A549 (cell line): ENCODE results near the gene OR52D1. TPM values are rescaled to one million over a fixed set of nuclear protein-coding genes. Genes with fewer than 3 reads are reported as not detected.

Experiments
- ATAC-seq, 2 experiments: fragments of 200-7000 bp in 1 of 2; fragments of >200 bp in 1 of 2; cut with Nextera tagmentation in 1 of 2; cut with Tn5 transposase in 1 of 2; 3 replicates each; pipeline versions ENCODE4 v1.8.0 to v1.9.1; 2018 to 2020; ENCODE audit warnings: mild to moderate bottlenecking in 1 of 2, moderate library complexity in 1 of 2
- CTCF ChIA-PET: fragments of 300-600 bp; sonication (Branson Sonifier 250); formaldehyde crosslinking; extraction: SDS; loops from one replicate; lab custom pipeline; 2021; ENCODE audit warnings: antibody characterized with exemption, inconsistent platforms; lab: Yijun Ruan, JAX
- POLR2A ChIA-PET: fragments of 350-600 bp; formaldehyde crosslinking; extraction: SDS; loops from one replicate; lab custom pipeline; 2021; ENCODE audit warnings: antibody characterized with exemption, inconsistent platforms; lab: Yijun Ruan, JAX
- DNase-seq, 2 experiments: peaks; one replicate each; pipeline versions ENCODE4 v3.0.0 to v3.0.0-alpha.2; 2011 to 2016; ENCODE audit warnings: low read depth in 1 of 2, low spot score in 1 of 2
- FAIRE-seq: peaks from 2 replicates; lab custom pipeline; 2011; peaks lifted over from hg19 to GRCh38; lab: Jason Lieb, UNC
- H3K27ac ChIP-seq, 2 experiments: fragments of >200 bp; sonication (Bioruptor Twin); formaldehyde crosslinking; 3 replicates each; pipeline ENCODE4 v1.5.1; 2016 to 2017
- H3K4me1 ChIP-seq: fragments of >200 bp; sonication (Bioruptor Twin); formaldehyde crosslinking; 3 replicates; pipeline ENCODE4 v1.6.1; 2016
- H3K4me2 ChIP-seq: fragments of >200 bp; sonication (Bioruptor Twin); formaldehyde crosslinking; 3 replicates; pipeline ENCODE4 v1.6.1; 2016
- H3K4me3 ChIP-seq: fragments of >200 bp; sonication (Bioruptor Twin); formaldehyde crosslinking; 3 replicates; pipeline ENCODE4 v1.5.1; 2016
- H3K9me3 ChIP-seq: fragments of >200 bp; sonication (Bioruptor Twin); formaldehyde crosslinking; 3 replicates; pipeline ENCODE4 v1.6.1; 2016
- BHLHE40 ChIP-seq: IDR thresholded peaks from 2 replicates; pipeline ENCODE4 v1.6.1; 2012; ENCODE audit warnings: low read depth, low read length, inconsistent platforms
- CBX2 ChIP-seq: fragments of 200-600 bp; sonication (generic); IDR thresholded peaks from 2 replicates; pipeline ENCODE4 v1.6.1; 2016; ENCODE audit warnings: low read depth, mild to moderate bottlenecking, borderline replicate concordance
- CBX8 ChIP-seq: fragments of 200-600 bp; sonication (generic); IDR thresholded peaks from 2 replicates; pipeline ENCODE4 v1.6.1; 2016
- CEBPB ChIP-seq, 2 experiments: fragments of >200 bp in 1 of 2; sonication (Bioruptor Twin) in 1 of 2; formaldehyde crosslinking in 1 of 2; IDR thresholded peaks; 2 replicates each; pipeline ENCODE4 v1.6.1; 2012 to 2016
- CHD4 ChIP-seq: fragments of 200-600 bp; sonication (generic); IDR thresholded peaks from 2 replicates; pipeline ENCODE4 v1.6.1; 2016; ENCODE audit warnings: antibody characterized with exemption, mild to moderate bottlenecking, borderline replicate concordance
- E2F6 ChIP-seq: IDR thresholded peaks from 2 replicates; pipeline ENCODE4 v1.6.1; 2012; ENCODE audit warnings: low read depth, borderline replicate concordance
- EHMT2 ChIP-seq: fragments of 200-600 bp; sonication (generic); IDR thresholded peaks from 2 replicates; pipeline ENCODE4 v1.6.1; 2016; ENCODE audit warnings: antibody characterized with exemption, low read depth, mild to moderate bottlenecking, moderate library complexity
- EP300 ChIP-seq, 2 experiments: fragments of >200 bp; sonication (Bioruptor Twin); formaldehyde crosslinking; IDR thresholded peaks; 2 replicates in 1 of 2; 3 replicates in 1 of 2; pipeline ENCODE4 v1.6.1; 2016 to 2017
- FOSL2 ChIP-seq, 2 experiments: fragments of 450-650 bp in 1 of 2; fragments of >200 bp in 1 of 2; sonication (Bioruptor Twin) in 1 of 2; formaldehyde crosslinking; IDR thresholded peaks; 2 replicates each; pipeline versions ENCODE4 v1.5.0 to v1.6.1; 2016 to 2020; ENCODE audit warnings: mild to moderate bottlenecking in 1 of 2, moderate library complexity in 1 of 2
- HES2 ChIP-seq: fragments of >200 bp; sonication (Bioruptor Twin); formaldehyde crosslinking; IDR thresholded peaks from 2 replicates; pipeline ENCODE4 v1.6.1; 2016
- HMGXB4 ChIP-seq: fragments of 250-450 bp; sonication (Bioruptor Pico); IDR thresholded peaks from 2 replicates; pipeline ENCODE4 v1.5.0; 2021; ENCODE audit warnings: mild to moderate bottlenecking, moderate library complexity, borderline replicate concordance
- HOXB13 ChIP-seq: fragments of 250-450 bp; sonication (Bioruptor Pico); IDR thresholded peaks from 2 replicates; pipeline ENCODE4 v1.5.0; 2020; ENCODE audit warnings: low read depth, mild to moderate bottlenecking, moderate library complexity
- HOXB5 ChIP-seq: fragments of 250-450 bp; sonication (Bioruptor Pico); IDR thresholded peaks from 2 replicates; pipeline ENCODE4 v1.5.0; 2020; ENCODE audit warnings: mild to moderate bottlenecking, moderate library complexity
- JUN ChIP-seq, 2 experiments: fragments of >200 bp; sonication (Bioruptor Twin); formaldehyde crosslinking; IDR thresholded peaks; 2 replicates in 1 of 2; 3 replicates in 1 of 2; pipeline ENCODE4 v1.6.1; 2016 to 2017
- MAFK ChIP-seq: fragments of 450-650 bp; IDR thresholded peaks from 2 replicates; pipeline ENCODE4 v1.6.1; 2014; ENCODE audit not compliant: partially characterized antibody
- MAX ChIP-seq: IDR thresholded peaks from 2 replicates; pipeline ENCODE4 v1.6.1; 2012
- NR3C1 ChIP-seq: fragments of >200 bp; sonication (Bioruptor Twin); formaldehyde crosslinking; IDR thresholded peaks from 3 replicates; pipeline ENCODE4 v1.6.1; 2017
- RAD21 ChIP-seq, 2 experiments: fragments of >200 bp in 1 of 2; sonication (Bioruptor Twin) in 1 of 2; formaldehyde crosslinking in 1 of 2; IDR thresholded peaks in 1 of 2; conservative IDR thresholded peaks in 1 of 2; 2 replicates in 1 of 2; 3 replicates in 1 of 2; pipeline ENCODE4 v1.6.1; 2012 to 2018; ENCODE audit warnings: inconsistent platforms in 1 of 2
- RARB ChIP-seq: fragments of 250-450 bp; sonication (Bioruptor Pico); IDR thresholded peaks from 2 replicates; pipeline ENCODE4 v1.8.0; 2021; ENCODE audit warnings: mild to moderate bottlenecking, moderate library complexity
- REST ChIP-seq: fragments of 200-600 bp; sonication (generic); IDR thresholded peaks from 2 replicates; pipeline ENCODE4 v1.6.1; 2016; ENCODE audit warnings: antibody characterized with exemption, mild to moderate bottlenecking, moderate library complexity
- RFX5 ChIP-seq: fragments of 450-650 bp; IDR thresholded peaks from 2 replicates; pipeline ENCODE4 v1.7.1; 2014; ENCODE audit warnings: antibody characterized with exemption, mild to moderate bottlenecking, moderate library complexity
- RNF2 ChIP-seq: fragments of 200-600 bp; sonication (generic); IDR thresholded peaks from 2 replicates; pipeline ENCODE4 v1.6.1; 2016; ENCODE audit warnings: low read depth, mild to moderate bottlenecking, antibody characterized with exemption, moderate library complexity, borderline replicate concordance
- SMC3 ChIP-seq: fragments of >200 bp; sonication (Bioruptor Twin); formaldehyde crosslinking; IDR thresholded peaks from 3 replicates; pipeline ENCODE4 v1.6.1; 2018; ENCODE audit warnings: inconsistent platforms
- TP53 ChIP-seq: fragments of 250-450 bp; sonication (Bioruptor Pico); IDR thresholded peaks from 2 replicates; pipeline ENCODE4 v1.5.0; 2021; ENCODE audit warnings: mild to moderate bottlenecking, moderate library complexity
- ZC3H11A ChIP-seq: fragments of 450-650 bp; IDR thresholded peaks from 2 replicates; pipeline ENCODE4 v1.6.1; 2014; ENCODE audit warnings: antibody characterized with exemption, mild to moderate bottlenecking
- WGBS: methylation state at CpG from one replicate; pipeline ENCODE4 v1.1.6; 2017; ENCODE audit errors: missing lambda C conversion rate; 5-methylcytosine and 5-hydroxymethylcytosine counted together
- polyA plus RNA-seq, 4 experiments: library from polyadenylated mRNA; depleted of rRNA in 3 of 4; stranded (reverse); fragments of >200 nt; fragmentation: RNase III in 1 of 4; extraction: RNeasy Plus Mini Kit Qiagen cat#74134 plus additional on column Dnase treatment in 1 of 4; gene quantifications; 2 replicates in 3 of 4; 3 replicates in 1 of 4; pipeline ENCODE4 v1.2.3, GENCODE V29; 2011 to 2017

OR52D1 gene
- polyA plus RNA-seq, 2 of the 4 experiments (the other 2 are of a cell fraction), result not detected

- ATAC-seq (no peak), FAIRE-seq (no peak), DNase-seq (no peak)
- Histone ChIP-seq H3K9me3 (no peaks in the 10 kb centered on the region), H3K4me2 (no peak overlapping the region), H3K4me3 (no peak overlapping the region), H3K27ac (no peak overlapping the region), H3K4me1 (no peaks in the 10 kb centered on the region)
- 0% methylated on average over 3 of the region's 3 CpGs for WGBS
- no peak for TF ChIP-seq CBX2
- TF ChIP-seq EHMT2, result no peak
- TF ChIP-seq CHD4, result no peak
- no peak for TF ChIP-seq RAD21 (conservative IDR thresholded peaks at IDR 0.05 in 1 of 2, IDR thresholded peaks at IDR 0.05 in 1 of 2)
- TF ChIP-seq E2F6, result no peak
- no peak for TF ChIP-seq HOXB13 (CRISPR knock-in tag)
- TF ChIP-seq RARB (CRISPR knock-in tag), result no peak
- TF ChIP-seq JUN (IDR thresholded peaks at IDR 0.05), result no peak
- TF ChIP-seq FOSL2 (IDR thresholded peaks at IDR 0.05), result no peak
- TF ChIP-seq FOSL2 (CRISPR knock-in tag; IDR thresholded peaks at IDR 0.05), result no peak
- TF ChIP-seq RFX5, result no peak
- no peak for TF ChIP-seq HES2
- TF ChIP-seq HOXB5 (CRISPR knock-in tag), result no peak
- no peak for TF ChIP-seq ZC3H11A
- CTCF ChIA-PET, result interaction anchor here (1.1 kb wide), 2 partner anchors 49 to 283 kb away, joined by 3 read pairs; no protein-coding TSS in a partner anchor
- POLR2A ChIA-PET, result no interaction called here
Measured at GRCh38 chr11:5524756-5525155, 36.3 kb downstream of the OR52D1 start.

GRCh38 chr11:5527716-5528115 is 39.2 kb downstream of the OR52D1 start:
- no peak overlapping the region for H3K4me2 ChIP-seq
- H3K4me3 ChIP-seq, result no peak overlapping the region
- H3K9me3 ChIP-seq, result no peaks in the 10 kb centered on the region
- H3K4me1 ChIP-seq, result no peaks in the 10 kb centered on the region
- DNase-seq, result no peak
- ChIA-PET CTCF (no interaction called here), POLR2A (no interaction called here)
- no peak for FAIRE-seq
- TF ChIP-seq TP53 (CRISPR knock-in tag) (no peak), SMC3 (no peak), HES2 (no peak), MAX (no peak), BHLHE40 (no peak), RNF2 (no peak), NR3C1 (no peak)
- WGBS, result 3% methylated on average over 5 of the region's 5 CpGs
- no peak overlapping the region for H3K27ac ChIP-seq
- no peak for ATAC-seq

- 0% methylated on average over 1 of the region's 1 CpG for WGBS
- Histone ChIP-seq H3K4me1 (no peaks in the 10 kb centered on the region), H3K9me3 (no peaks in the 10 kb centered on the region), H3K4me3 (no peak overlapping the region), H3K4me2 (no peak overlapping the region), H3K27ac (no peak overlapping the region)
- FAIRE-seq, result no peak
- no peak for TF ChIP-seq CBX8
- no peak for TF ChIP-seq REST
- TF ChIP-seq EP300 (IDR thresholded peaks at IDR 0.05), result no peak
- no peak for TF ChIP-seq MAFK
- no peak for TF ChIP-seq HMGXB4 (CRISPR knock-in tag)
- TF ChIP-seq CEBPB (IDR thresholded peaks at IDR 0.05), result no peak
- no peak for ATAC-seq
- CTCF ChIA-PET, result no interaction called here
- DNase-seq, result no peak
- POLR2A ChIA-PET, result no interaction called here
Measured at GRCh38 chr11:5528495-5528894, 40.0 kb downstream of the OR52D1 start.
